Measurements from ENCODE around the gene GNG7. TPM values are rescaled to one million over a fixed set of nuclear protein-coding genes. Genes with fewer than 3 reads are reported as not detected.
"Not testable (repeated sequence)": the region's sequence is repeated elsewhere in the genome, so short reads cannot be mapped to it uniquely, and the experiment has no call there.

GNG7 gene
- total RNA-seq, 1 experiment from 2014 or later: 9.6 TPM

DNA sequence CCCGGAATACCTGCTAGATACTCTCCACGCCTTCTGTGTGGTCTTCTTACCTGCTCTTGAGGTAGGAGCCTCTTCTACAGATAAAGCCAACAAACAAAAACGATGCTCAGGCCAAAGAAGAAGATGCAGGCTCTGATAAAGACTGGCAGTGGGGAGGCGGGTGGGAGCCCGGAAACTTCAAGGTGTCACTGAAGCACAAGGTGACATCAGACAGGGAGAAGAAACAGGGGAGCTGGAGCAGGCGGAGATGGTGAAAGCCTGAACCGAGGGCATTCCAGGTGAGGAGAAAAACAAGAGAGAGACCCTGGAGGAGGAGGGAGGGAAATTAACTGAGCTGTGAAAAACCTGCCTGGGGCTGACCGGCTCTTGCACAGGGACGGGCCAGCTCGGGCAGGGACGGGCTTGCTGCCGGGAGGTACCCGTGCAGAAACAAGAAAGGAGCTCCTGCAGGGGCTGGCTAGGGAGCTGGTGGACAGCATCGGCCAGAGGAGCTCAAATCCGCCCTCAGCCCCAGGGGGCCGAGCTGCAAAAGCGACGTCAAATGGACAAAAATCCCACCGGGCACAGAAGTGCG lies 19.0 kb downstream of the GNG7 start (continued):
- no peak for TF ChIP-seq NFE2L1 (CRISPR knock-in tag; IDR thresholded peaks at IDR 0.05)

DNA sequence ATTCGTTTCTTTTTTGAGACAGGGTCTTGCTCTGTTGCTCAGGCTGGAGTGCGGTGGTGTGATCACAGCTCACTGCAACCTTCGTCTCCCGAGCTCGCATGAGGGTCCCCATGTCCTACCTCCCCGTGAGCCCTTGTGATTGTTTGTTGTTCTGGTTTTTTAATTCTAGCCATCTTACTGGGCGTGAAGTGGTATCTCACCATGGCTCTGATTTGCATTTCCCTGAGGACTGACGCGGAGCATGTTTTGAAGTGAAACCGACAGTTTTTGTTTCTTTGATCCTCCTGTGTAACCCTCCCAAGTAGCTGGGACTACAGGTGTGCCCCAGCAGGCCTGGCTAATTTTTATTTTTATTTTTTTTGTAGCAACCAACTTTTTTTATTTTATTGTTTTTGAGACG lies 21.7 kb downstream of the GNG7 start:
- TF ChIP-seq, protein P1, sequence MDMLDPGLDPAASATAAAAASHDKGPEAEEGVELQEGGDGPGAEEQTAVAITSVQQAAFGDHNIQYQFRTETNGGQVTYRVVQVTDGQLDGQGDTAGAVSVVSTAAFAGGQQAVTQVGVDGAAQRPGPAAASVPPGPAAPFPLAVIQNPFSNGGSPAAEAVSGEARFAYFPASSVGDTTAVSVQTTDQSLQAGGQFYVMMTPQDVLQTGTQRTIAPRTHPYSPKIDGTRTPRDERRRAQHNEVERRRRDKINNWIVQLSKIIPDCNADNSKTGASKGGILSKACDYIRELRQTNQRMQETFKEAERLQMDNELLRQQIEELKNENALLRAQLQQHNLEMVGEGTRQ (CRISPR knock-in tag; IDR thresholded peaks at IDR 0.05): no peak
- no peak for TF ChIP-seq ZNF121 (CRISPR knock-in tag; IDR thresholded peaks at IDR 0.05)
- Mint-ChIP-seq H3K4me1 (no peaks in the 10 kb centered on the region), H3K9me3 (peaks cover 9% of the 10 kb centered on the region)

DNA sequence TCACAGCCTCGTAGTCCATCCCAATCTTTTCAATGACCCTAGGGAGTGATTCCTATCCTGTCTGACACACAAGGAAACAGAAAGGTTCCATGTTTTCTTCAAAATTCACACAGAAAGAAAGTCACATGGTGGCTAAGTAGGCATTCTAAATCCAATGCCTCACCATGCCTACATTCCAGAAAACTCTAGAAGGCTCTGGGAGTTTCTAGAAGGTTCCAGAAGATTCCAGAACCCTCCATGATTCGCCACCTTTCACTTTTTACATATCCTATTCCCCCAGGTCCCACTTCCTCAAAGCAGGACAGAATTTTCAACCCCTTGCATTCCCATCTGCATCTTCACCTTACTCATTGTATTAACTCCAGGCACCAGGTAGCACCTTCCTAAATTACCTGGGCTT lies 23.1 kb downstream of the GNG7 start:
- CTCF ChIA-PET: interaction anchor here (1.2 kb wide), 1 partner anchor 42 kb away, joined by 3 read pairs; no protein-coding TSS in a partner anchor
- Mint-ChIP-seq H3K9me3 (peaks cover 9% of the 10 kb centered on the region), H3K36me3 (peaks cover 5% of the 10 kb centered on the region; the same call in 1 of the 2 replicates), H3K4me1 (peaks cover 13% of the 10 kb centered on the region), H3K27ac (0 out of 2 replicates have a peak overlapping the region, but pooled peaks have one; percentile 9), H3K4me3 (no peak overlapping the region), H3K27me3 (ENCODE audit: low read depth) (no peaks in the 10 kb centered on the region)
- POLR2A ChIA-PET: no interaction called here
- DNase-seq (ENCODE audit: low spot score) (no peak), ATAC-seq (no peak)
- TF ChIP-seq, protein P2, sequence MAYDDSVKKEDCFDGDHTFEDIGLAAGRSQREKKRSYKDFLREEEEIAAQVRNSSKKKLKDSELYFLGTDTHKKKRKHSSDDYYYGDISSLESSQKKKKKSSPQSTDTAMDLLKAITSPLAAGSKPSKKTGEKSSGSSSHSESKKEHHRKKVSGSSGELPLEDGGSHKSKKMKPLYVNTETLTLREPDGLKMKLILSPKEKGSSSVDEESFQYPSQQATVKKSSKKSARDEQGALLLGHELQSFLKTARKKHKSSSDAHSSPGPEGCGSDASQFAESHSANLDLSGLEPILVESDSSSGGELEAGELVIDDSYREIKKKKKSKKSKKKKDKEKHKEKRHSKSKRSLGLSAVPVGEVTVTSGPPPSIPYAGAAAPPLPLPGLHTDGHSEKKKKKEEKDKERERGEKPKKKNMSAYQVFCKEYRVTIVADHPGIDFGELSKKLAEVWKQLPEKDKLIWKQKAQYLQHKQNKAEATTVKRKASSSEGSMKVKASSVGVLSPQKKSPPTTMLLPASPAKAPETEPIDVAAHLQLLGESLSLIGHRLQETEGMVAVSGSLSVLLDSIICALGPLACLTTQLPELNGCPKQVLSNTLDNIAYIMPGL (CRISPR knock-in tag; IDR thresholded peaks at IDR 0.05): no peak
- TF ChIP-seq ZNF396 (CRISPR knock-in tag; IDR thresholded peaks at IDR 0.05; ENCODE audit: borderline replicate concordance) (no peak), ETV6 (CRISPR knock-in tag; IDR thresholded peaks at IDR 0.05) (no peak), NFE2L1 (CRISPR knock-in tag; IDR thresholded peaks at IDR 0.05) (no peak), TP53 (CRISPR knock-in tag; IDR thresholded peaks at IDR 0.05) (no peak), OVOL2 (CRISPR knock-in tag; IDR thresholded peaks at IDR 0.05; ENCODE audit: borderline replicate concordance) (no peak), ZNF263 (CRISPR knock-in tag; IDR thresholded peaks at IDR 0.05; ENCODE audit: low read depth) (no peak), JUN (CRISPR knock-in tag; IDR thresholded peaks at IDR 0.05) (no peak), ZNF232 (CRISPR knock-in tag; IDR thresholded peaks at IDR 0.05) (no peak), ZNF121 (CRISPR knock-in tag; IDR thresholded peaks at IDR 0.05) (no peak)
- TF ChIP-seq, protein P3, sequence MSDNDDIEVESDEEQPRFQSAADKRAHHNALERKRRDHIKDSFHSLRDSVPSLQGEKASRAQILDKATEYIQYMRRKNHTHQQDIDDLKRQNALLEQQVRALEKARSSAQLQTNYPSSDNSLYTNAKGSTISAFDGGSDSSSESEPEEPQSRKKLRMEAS (CRISPR knock-in tag; IDR thresholded peaks at IDR 0.05): no peak
- TF ChIP-seq, protein P4, sequence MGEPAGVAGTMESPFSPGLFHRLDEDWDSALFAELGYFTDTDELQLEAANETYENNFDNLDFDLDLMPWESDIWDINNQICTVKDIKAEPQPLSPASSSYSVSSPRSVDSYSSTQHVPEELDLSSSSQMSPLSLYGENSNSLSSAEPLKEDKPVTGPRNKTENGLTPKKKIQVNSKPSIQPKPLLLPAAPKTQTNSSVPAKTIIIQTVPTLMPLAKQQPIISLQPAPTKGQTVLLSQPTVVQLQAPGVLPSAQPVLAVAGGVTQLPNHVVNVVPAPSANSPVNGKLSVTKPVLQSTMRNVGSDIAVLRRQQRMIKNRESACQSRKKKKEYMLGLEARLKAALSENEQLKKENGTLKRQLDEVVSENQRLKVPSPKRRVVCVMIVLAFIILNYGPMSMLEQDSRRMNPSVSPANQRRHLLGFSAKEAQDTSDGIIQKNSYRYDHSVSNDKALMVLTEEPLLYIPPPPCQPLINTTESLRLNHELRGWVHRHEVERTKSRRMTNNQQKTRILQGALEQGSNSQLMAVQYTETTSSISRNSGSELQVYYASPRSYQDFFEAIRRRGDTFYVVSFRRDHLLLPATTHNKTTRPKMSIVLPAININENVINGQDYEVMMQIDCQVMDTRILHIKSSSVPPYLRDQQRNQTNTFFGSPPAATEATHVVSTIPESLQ (CRISPR knock-in tag; IDR thresholded peaks at IDR 0.05): no peak
- TF ChIP-seq, protein P5, sequence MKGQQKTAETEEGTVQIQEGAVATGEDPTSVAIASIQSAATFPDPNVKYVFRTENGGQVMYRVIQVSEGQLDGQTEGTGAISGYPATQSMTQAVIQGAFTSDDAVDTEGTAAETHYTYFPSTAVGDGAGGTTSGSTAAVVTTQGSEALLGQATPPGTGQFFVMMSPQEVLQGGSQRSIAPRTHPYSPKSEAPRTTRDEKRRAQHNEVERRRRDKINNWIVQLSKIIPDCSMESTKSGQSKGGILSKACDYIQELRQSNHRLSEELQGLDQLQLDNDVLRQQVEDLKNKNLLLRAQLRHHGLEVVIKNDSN (CRISPR knock-in tag; IDR thresholded peaks at IDR 0.05): no peak
- TF ChIP-seq, protein P6, sequence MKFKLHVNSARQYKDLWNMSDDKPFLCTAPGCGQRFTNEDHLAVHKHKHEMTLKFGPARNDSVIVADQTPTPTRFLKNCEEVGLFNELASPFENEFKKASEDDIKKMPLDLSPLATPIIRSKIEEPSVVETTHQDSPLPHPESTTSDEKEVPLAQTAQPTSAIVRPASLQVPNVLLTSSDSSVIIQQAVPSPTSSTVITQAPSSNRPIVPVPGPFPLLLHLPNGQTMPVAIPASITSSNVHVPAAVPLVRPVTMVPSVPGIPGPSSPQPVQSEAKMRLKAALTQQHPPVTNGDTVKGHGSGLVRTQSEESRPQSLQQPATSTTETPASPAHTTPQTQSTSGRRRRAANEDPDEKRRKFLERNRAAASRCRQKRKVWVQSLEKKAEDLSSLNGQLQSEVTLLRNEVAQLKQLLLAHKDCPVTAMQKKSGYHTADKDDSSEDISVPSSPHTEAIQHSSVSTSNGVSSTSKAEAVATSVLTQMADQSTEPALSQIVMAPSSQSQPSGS (CRISPR knock-in tag; IDR thresholded peaks at IDR 0.05; ENCODE audit: borderline replicate concordance, low read depth): no peak
- TF ChIP-seq, protein P7, sequence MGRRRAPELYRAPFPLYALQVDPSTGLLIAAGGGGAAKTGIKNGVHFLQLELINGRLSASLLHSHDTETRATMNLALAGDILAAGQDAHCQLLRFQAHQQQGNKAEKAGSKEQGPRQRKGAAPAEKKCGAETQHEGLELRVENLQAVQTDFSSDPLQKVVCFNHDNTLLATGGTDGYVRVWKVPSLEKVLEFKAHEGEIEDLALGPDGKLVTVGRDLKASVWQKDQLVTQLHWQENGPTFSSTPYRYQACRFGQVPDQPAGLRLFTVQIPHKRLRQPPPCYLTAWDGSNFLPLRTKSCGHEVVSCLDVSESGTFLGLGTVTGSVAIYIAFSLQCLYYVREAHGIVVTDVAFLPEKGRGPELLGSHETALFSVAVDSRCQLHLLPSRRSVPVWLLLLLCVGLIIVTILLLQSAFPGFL (CRISPR knock-in tag; IDR thresholded peaks at IDR 0.05; ENCODE audit: borderline replicate concordance): no peak

More for the DNA sequence above, 21.7 kb downstream of the GNG7 start:
- Mint-ChIP-seq H3K36me3 (peaks cover 5% of the 10 kb centered on the region; the same call in 1 of the 2 replicates), H3K27me3 (ENCODE audit: low read depth) (no peaks in the 10 kb centered on the region), H3K27ac (no peak overlapping the region), H3K4me3 (no peak overlapping the region)
- DNase-seq (ENCODE audit: low spot score) (no peak), ATAC-seq (no peak)
- POLR2A ChIA-PET: no interaction called here
- CTCF ChIA-PET: interaction anchor here (1.0 to 1.2 kb wide), 2 partner anchors 32 to 44 kb away, joined by 3 read pairs; no protein-coding TSS in a partner anchor

DNA sequence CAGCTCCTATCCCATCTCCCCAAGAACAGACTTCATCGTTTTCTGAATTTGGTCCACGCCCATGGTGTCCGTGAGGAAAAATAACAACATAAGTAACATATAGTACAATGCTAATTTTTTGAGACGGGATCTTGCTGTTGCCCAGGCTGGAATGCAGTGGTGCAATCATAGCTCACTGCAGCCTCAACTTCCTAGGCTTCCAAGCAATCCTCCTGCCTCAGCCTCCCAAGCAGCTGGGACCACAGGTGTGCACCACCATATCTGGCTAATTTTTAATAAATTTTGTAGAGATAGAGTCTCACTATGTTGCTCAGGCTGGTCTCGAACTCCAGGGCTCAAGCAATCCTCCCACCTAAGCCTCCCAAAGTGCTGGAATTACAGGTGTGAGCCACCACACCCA lies 23.5 kb downstream of the GNG7 start:
- peaks cover 15% of the 10 kb centered on the region for H3K4me1 Mint-ChIP-seq
- H3K27me3 Mint-ChIP-seq (ENCODE audit: low read depth); POLR2A ChIA-PET; DNase-seq (ENCODE audit: low spot score); H3K9me3 Mint-ChIP-seq; H3K4me3 Mint-ChIP-seq; H3K36me3 Mint-ChIP-seq; H3K27ac Mint-ChIP-seq; ATAC-seq; CTCF ChIA-PET: not testable (repeated sequence)

All from WTC11 (cell line).